OCI-LY1 (cell line): ENCODE measurements around the gene SLC25A25.

ENCODE experiments used
- H2AFZ ChIP-seq: fragments of 200-600 bp; sonication (generic), shearing (Covaris generic); 2 replicates; pipeline ENCODE4 v1.6.0; 2014; ENCODE audit warnings: antibody characterized with exemption, mild to moderate bottlenecking, low read length
- H3F3A ChIP-seq: fragments of 200-600 bp; sonication (generic), shearing (Covaris generic); 2 replicates; pipeline ENCODE4 v1.6.0; 2014; ENCODE audit warnings: mild to moderate bottlenecking, antibody characterized with exemption, low read length, moderate library complexity; ENCODE audit not compliant: insufficient read depth
- H3K27ac ChIP-seq: fragments of 200-600 bp; sonication (generic); 2 replicates; pipeline ENCODE4 v1.5.1; 2014; ENCODE audit warnings: low read length, mixed run types, mild to moderate bottlenecking, low read depth; ENCODE audit not compliant: poor library complexity, severe bottlenecking
- H3K27me3 ChIP-seq: fragments of 200-600 bp; sonication (generic); 2 replicates; pipeline ENCODE4 v1.6.0; 2014; ENCODE audit warnings: antibody characterized with exemption, mild to moderate bottlenecking, low read length, moderate library complexity; ENCODE audit not compliant: insufficient read depth
- H3K36me3 ChIP-seq: fragments of 200-600 bp; sonication (generic); 2 replicates; pipeline ENCODE4 v1.6.1; 2014; ENCODE audit warnings: mild to moderate bottlenecking, antibody characterized with exemption, low read length, moderate library complexity, mixed read lengths; ENCODE audit not compliant: insufficient read depth
- H3K4me1 ChIP-seq: fragments of 200-600 bp; sonication (generic); 2 replicates; pipeline ENCODE4 v1.5.1; 2014; ENCODE audit warnings: mild to moderate bottlenecking, low read length, moderate library complexity; ENCODE audit not compliant: insufficient read depth, severe bottlenecking
- H3K4me2 ChIP-seq: fragments of 200-600 bp; sonication (generic), shearing (Covaris generic); 2 replicates; pipeline ENCODE4 v1.6.1; 2014; ENCODE audit warnings: low read length
- H3K4me3 ChIP-seq: fragments of 200-600 bp; sonication (generic); 2 replicates; pipeline ENCODE4 v1.5.1; 2014; ENCODE audit warnings: low read length, low read depth, mild to moderate bottlenecking, mixed read lengths; ENCODE audit not compliant: poor library complexity, severe bottlenecking
- H3K79me2 ChIP-seq: fragments of 200-600 bp; shearing (Covaris generic); 2 replicates; pipeline ENCODE4 v1.6.1; 2016; ENCODE audit warnings: mixed run types, low read length, mixed read lengths; ENCODE audit not compliant: insufficient read depth
- H3K9ac ChIP-seq: fragments of 200-600 bp; sonication (generic), shearing (Covaris generic); 2 replicates; pipeline ENCODE4 v1.6.1; 2014; ENCODE audit warnings: mild to moderate bottlenecking, low read length, mixed read lengths
- H3K9me2 ChIP-seq: fragments of 200-600 bp; sonication (generic), shearing (Covaris generic); 2 replicates; pipeline ENCODE4 v1.6.1; 2014; ENCODE audit warnings: low read depth, mild to moderate bottlenecking, low read length, mixed read lengths
- H3K9me3 ChIP-seq: fragments of 200-600 bp; shearing (Covaris generic); 2 replicates; pipeline ENCODE4 v1.6.1; 2014; ENCODE audit warnings: low read length, mixed read lengths
- H4K20me1 ChIP-seq: fragments of 200-600 bp; sonication (generic), shearing (Covaris generic); 2 replicates; pipeline ENCODE4 v1.6.0; 2016; ENCODE audit warnings: mild to moderate bottlenecking, low read length; ENCODE audit not compliant: insufficient read depth
- CTCF ChIP-seq: fragments of 200-600 bp; sonication (generic), shearing (Covaris generic); IDR thresholded peaks from 2 replicates; pipeline ENCODE4 v1.5.1; 2017; ENCODE audit warnings: mild to moderate bottlenecking, antibody characterized with exemption, low read length, moderate library complexity, mixed read lengths
- EZH2 ChIP-seq: fragments of 200-600 bp; sonication (generic), shearing (Covaris generic); IDR thresholded peaks from 2 replicates; pipeline ENCODE4 v1.8.0; 2017; ENCODE audit warnings: borderline replicate concordance, mixed run types, mild to moderate bottlenecking, antibody characterized with exemption, low read length, moderate library complexity, mixed read lengths

SLC25A25 gene

GRCh38 chr9:128047231-128047630, 20.8 kb upstream of the SLC25A25 start:
- H3K9ac ChIP-seq, result no peak overlapping the region
- no peak overlapping the region for H3K4me3 ChIP-seq
- H4K20me1 ChIP-seq, result no peaks in the 10 kb centered on the region
- no peaks in the 10 kb centered on the region for H3K27me3 ChIP-seq
- H3K9me3 ChIP-seq, result no peaks in the 10 kb centered on the region
- no peaks in the 10 kb centered on the region for H3K79me2 ChIP-seq
- no peak for TF ChIP-seq CTCF
- no peak for TF ChIP-seq EZH2
- H3K4me2 ChIP-seq, result no peak overlapping the region
- no peak overlapping the region for H2AFZ ChIP-seq
- H3K4me1 ChIP-seq, result peaks cover 8% of the 10 kb centered on the region
- H3K36me3 ChIP-seq, result no peaks in the 10 kb centered on the region
- H3F3A ChIP-seq, result no peaks in the 10 kb centered on the region
- H3K9me2 ChIP-seq, result no peaks in the 10 kb centered on the region
- no peak overlapping the region for H3K27ac ChIP-seq

GRCh38 chr9:128048663-128049062, 19.4 kb upstream of the SLC25A25 start:
- no peaks in the 10 kb centered on the region for H3K79me2 ChIP-seq
- H3F3A ChIP-seq, result no peaks in the 10 kb centered on the region
- TF ChIP-seq EZH2 (no peak), CTCF (no peak)
- H3K27ac ChIP-seq, result no peak overlapping the region
- no peak overlapping the region for H3K4me2 ChIP-seq
- no peaks in the 10 kb centered on the region for H3K36me3 ChIP-seq
- peaks cover 11% of the 10 kb centered on the region for H3K4me1 ChIP-seq
- H3K9ac ChIP-seq, result no peak overlapping the region
- no peaks in the 10 kb centered on the region for H3K9me3 ChIP-seq
- no peak overlapping the region for H3K4me3 ChIP-seq
- H3K9me2 ChIP-seq, result no peaks in the 10 kb centered on the region
- no peak overlapping the region for H2AFZ ChIP-seq
- H3K27me3 ChIP-seq, result no peaks in the 10 kb centered on the region
- no peaks in the 10 kb centered on the region for H4K20me1 ChIP-seq

- H2AFZ ChIP-seq, result no peak overlapping the region
- no peak overlapping the region for H3K4me3 ChIP-seq
- H3K27me3 ChIP-seq, result no peaks in the 10 kb centered on the region
- no peaks in the 10 kb centered on the region for H3F3A ChIP-seq
- H4K20me1 ChIP-seq, result no peaks in the 10 kb centered on the region
- no peaks in the 10 kb centered on the region for H3K36me3 ChIP-seq
- H3K4me2 ChIP-seq, result no peak overlapping the region
- H3K9me3 ChIP-seq, result no peaks in the 10 kb centered on the region
- H3K4me1 ChIP-seq, result peaks cover 11% of the 10 kb centered on the region
- no peak overlapping the region for H3K9ac ChIP-seq
- TF ChIP-seq CTCF (no peak), EZH2 (no peak)
- no peaks in the 10 kb centered on the region for H3K79me2 ChIP-seq
- H3K27ac ChIP-seq, result no peak overlapping the region
- no peaks in the 10 kb centered on the region for H3K9me2 ChIP-seq
Observed at GRCh38 chr9:128049843-128050242, 18.2 kb upstream of the SLC25A25 start.
